ENCODE measurements around the gene PDE2A.

PDE2A gene

DNA sequence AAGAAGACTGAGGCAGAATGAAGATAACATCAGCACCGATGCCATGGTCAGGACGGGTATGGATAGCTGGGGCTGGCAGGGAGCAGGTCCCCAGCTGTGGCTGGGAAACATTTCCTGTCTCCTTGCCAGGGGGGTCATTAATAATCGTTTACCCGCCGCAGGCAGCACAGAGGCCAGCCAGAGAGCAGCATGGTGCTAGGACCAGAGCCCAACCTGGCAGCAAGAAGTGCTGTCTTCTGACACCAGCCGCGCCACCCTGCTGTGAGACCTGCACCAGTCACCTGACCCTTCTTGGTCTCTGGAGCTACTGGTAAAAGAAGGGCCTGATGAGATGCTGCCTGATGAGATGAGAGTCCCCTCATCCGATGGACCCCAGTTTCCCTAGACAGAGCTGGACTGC is 36.3 kb downstream of the PDE2A start:
- no peak for TF ChIP-seq POLR2AphosphoS5 (IDR thresholded peaks at IDR 0.05; ENCODE audit: low read depth, low read length)
- no peak for TF ChIP-seq TAF1 (IDR thresholded peaks at IDR 0.05; ENCODE audit: borderline replicate concordance, low read depth, low read length)
- no peak for TF ChIP-seq POLR2A (IDR thresholded peaks at IDR 0.05; ENCODE audit: low read depth, low read length)
- DNase-seq (ENCODE audit: insufficient read length) (no peak), FAIRE-seq (no peak)

DNA sequence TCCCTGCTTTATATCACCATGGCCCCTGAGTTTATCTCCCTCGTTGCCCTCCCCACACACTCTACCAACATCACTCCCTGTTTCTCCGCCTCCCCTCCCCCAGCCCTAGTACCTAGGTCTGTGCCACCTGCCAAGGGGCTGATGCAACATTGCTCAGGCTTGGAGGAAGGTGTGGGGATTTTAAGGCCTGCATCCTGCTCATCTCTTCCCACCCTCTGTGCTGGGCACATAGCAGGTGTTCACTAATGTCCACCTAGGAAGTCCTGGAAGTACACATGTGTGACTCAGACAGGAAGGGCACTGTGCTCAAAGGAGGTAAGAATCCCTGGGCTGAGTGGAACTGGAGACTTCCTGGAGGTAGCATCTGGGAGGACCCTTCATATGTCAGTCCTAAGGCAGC is 37.0 kb downstream of the PDE2A start:
- TF ChIP-seq POLR2AphosphoS5 (IDR thresholded peaks at IDR 0.05; ENCODE audit: low read depth, low read length): no peak
- TF ChIP-seq POLR2A (IDR thresholded peaks at IDR 0.05; ENCODE audit: low read depth, low read length): no peak
- TF ChIP-seq TAF1 (IDR thresholded peaks at IDR 0.05; ENCODE audit: borderline replicate concordance, low read depth, low read length): no peak
- FAIRE-seq (no peak), DNase-seq (ENCODE audit: insufficient read length) (no peak)

DNA sequence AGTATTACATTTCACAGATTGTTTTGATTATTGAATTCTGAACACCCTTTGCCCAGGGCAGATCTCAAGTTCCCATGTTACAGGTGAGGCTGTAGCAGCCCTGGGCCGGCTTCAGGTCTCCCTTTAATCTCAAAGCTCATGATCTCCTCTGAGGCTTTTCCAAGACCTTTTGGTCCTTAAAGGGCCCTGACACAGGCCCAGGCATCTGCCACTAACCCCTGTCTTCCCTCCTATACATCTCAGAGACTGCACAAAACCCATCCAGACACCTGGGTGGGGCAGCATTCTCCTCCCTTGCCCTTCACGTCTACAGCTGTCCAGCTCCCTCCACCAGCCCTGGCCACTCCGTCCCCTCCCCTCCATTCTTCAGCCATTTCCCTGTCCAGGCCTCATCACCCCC is 37.8 kb downstream of the PDE2A start:
- TF ChIP-seq POLR2A (IDR thresholded peaks at IDR 0.05; ENCODE audit: low read depth, low read length) (no peak), TAF1 (IDR thresholded peaks at IDR 0.05; ENCODE audit: borderline replicate concordance, low read depth, low read length) (no peak), POLR2AphosphoS5 (IDR thresholded peaks at IDR 0.05; ENCODE audit: low read depth, low read length) (no peak)
- FAIRE-seq (no peak), DNase-seq (ENCODE audit: insufficient read length) (no peak)

DNA sequence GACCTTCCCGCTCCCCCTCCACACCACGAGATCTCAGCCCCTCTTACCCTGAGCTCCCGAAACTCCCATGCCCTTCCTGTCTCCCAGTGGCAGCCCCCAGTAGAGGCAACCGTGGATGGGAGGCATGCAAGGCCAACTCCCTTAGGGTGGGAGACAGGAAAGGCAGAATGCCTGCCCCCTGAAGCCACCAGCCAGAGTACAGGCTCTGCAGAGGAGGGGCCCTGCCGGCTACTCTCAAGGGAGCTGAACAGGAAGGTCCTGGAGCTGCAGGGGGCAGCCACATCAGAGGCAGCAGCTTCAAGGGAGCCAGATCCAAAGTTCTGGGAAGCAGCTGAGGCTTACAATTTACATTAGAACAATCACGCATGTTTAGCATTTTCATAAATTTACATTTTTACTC is 38.3 kb downstream of the PDE2A start:
- no peak for DNase-seq (ENCODE audit: insufficient read length)
- TF ChIP-seq POLR2A (IDR thresholded peaks at IDR 0.05; ENCODE audit: low read depth, low read length) (no peak), POLR2AphosphoS5 (IDR thresholded peaks at IDR 0.05; ENCODE audit: low read depth, low read length) (no peak), TAF1 (IDR thresholded peaks at IDR 0.05; ENCODE audit: borderline replicate concordance, low read depth, low read length) (no peak)
- no peak for FAIRE-seq

GRCh38 chr11:72635309-72635915 is 38.8 kb downstream of the PDE2A start:
- FAIRE-seq (no peak), DNase-seq (ENCODE audit: insufficient read length) (no peak)
- TF ChIP-seq POLR2A (IDR thresholded peaks at IDR 0.05; ENCODE audit: low read depth, low read length): no peak
- TF ChIP-seq POLR2AphosphoS5 (IDR thresholded peaks at IDR 0.05; ENCODE audit: low read depth, low read length): no peak
- no peak for TF ChIP-seq TAF1 (IDR thresholded peaks at IDR 0.05; ENCODE audit: borderline replicate concordance, low read depth, low read length)

GRCh38 chr11:72634472-72635095 is 39.6 kb downstream of the PDE2A start:
- TF ChIP-seq POLR2A (IDR thresholded peaks at IDR 0.05; ENCODE audit: low read depth, low read length): no peak
- TF ChIP-seq TAF1 (IDR thresholded peaks at IDR 0.05; ENCODE audit: borderline replicate concordance, low read depth, low read length): no peak
- no peak for TF ChIP-seq POLR2AphosphoS5 (IDR thresholded peaks at IDR 0.05; ENCODE audit: low read depth, low read length)
- no peak for DNase-seq (ENCODE audit: insufficient read length)
- FAIRE-seq: no peak

DNA sequence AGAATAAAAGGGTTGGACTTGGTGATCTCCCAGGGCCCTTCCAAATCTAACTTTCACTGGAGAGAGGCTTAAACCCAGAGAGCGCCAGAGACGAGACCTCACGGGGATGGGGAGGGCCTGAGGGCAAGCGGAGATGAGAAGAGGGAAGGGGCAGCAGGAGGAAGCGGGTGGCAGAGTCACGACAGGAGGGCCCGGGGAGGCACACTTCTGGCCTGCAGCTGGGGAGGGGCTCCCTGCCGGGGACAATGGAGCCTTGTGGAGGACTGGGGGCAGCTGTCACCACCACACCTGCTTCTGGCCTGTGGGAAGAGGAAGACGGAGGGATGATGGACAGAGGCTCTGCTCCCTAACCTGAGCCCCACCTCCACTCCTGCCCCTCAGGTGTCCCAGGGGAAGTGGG is 40.2 kb downstream of the PDE2A start:
- TF ChIP-seq TAF1 (IDR thresholded peaks at IDR 0.05; ENCODE audit: borderline replicate concordance, low read depth, low read length) (no peak), POLR2AphosphoS5 (IDR thresholded peaks at IDR 0.05; ENCODE audit: low read depth, low read length) (no peak), POLR2A (IDR thresholded peaks at IDR 0.05; ENCODE audit: low read depth, low read length) (no peak)
- DNase-seq (ENCODE audit: insufficient read length) (no peak), FAIRE-seq (no peak)

DNA sequence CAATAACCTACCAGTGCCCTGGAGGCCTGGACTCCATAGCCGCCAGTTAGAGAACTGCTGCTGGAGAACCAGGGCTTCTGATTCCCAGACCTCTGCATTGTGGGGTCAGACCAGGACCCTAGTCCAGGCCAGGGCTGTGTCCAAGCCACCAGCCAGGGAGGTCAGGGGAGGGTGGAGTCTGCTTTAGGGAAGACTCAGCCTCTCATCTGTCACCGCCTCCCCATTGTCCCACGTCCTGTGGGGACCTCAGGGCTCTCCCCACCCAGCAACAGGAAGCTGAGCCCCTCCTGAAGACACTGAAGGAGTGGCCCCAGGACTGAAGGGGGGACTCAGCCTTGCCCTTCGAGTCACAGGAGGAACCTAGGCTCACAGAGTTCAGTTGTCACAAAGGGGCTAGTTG is 41.2 kb downstream of the PDE2A start:
- FAIRE-seq (no peak), DNase-seq (ENCODE audit: insufficient read length) (no peak)
- TF ChIP-seq POLR2AphosphoS5 (IDR thresholded peaks at IDR 0.05; ENCODE audit: low read depth, low read length): no peak
- no peak for TF ChIP-seq TAF1 (IDR thresholded peaks at IDR 0.05; ENCODE audit: borderline replicate concordance, low read depth, low read length)
- TF ChIP-seq POLR2A (IDR thresholded peaks at IDR 0.05; ENCODE audit: low read depth, low read length): no peak

- TF ChIP-seq POLR2AphosphoS5 (IDR thresholded peaks at IDR 0.05; ENCODE audit: low read depth, low read length): no peak
- no peak for TF ChIP-seq TAF1 (IDR thresholded peaks at IDR 0.05; ENCODE audit: borderline replicate concordance, low read depth, low read length)
- TF ChIP-seq POLR2A (IDR thresholded peaks at IDR 0.05; ENCODE audit: low read depth, low read length): no peak
- peak; percentile 33 for FAIRE-seq
- no peak for DNase-seq (ENCODE audit: insufficient read length)
Observed at GRCh38 chr11:72631806-72632731, 42.2 kb downstream of the PDE2A start.

GRCh38 chr11:72630104-72630852 is 43.9 kb downstream of the PDE2A start:
- TF ChIP-seq TAF1 (IDR thresholded peaks at IDR 0.05; ENCODE audit: borderline replicate concordance, low read depth, low read length) (no peak), POLR2A (IDR thresholded peaks at IDR 0.05; ENCODE audit: low read depth, low read length) (no peak), POLR2AphosphoS5 (IDR thresholded peaks at IDR 0.05; ENCODE audit: low read depth, low read length) (no peak)
- DNase-seq (ENCODE audit: insufficient read length) (no peak), FAIRE-seq (no peak)

GRCh38 chr11:72629266-72629665 is 45.0 kb downstream of the PDE2A start:
- DNase-seq (ENCODE audit: insufficient read length): no peak
- FAIRE-seq: no peak
- TF ChIP-seq TAF1 (IDR thresholded peaks at IDR 0.05; ENCODE audit: borderline replicate concordance, low read depth, low read length): no peak
- no peak for TF ChIP-seq POLR2A (IDR thresholded peaks at IDR 0.05; ENCODE audit: low read depth, low read length)
- TF ChIP-seq POLR2AphosphoS5 (IDR thresholded peaks at IDR 0.05; ENCODE audit: low read depth, low read length): no peak
